DND-41 (cell line): ENCODE results near the gene BAHCC1.

Source experiments
- ATAC-seq: fragments of 200-7000 bp; cut with Tn5 transposase; 3 replicates; pipeline ENCODE4 v1.9.1; 2021; ENCODE audit warnings: low read depth; ENCODE audit not compliant: insufficient read depth
- DNase-seq: peaks from one replicate; pipeline ENCODE4 v3.0.0-alpha.2; 2020
- H2AFZ ChIP-seq: 2 replicates; pipeline ENCODE4 v1.6.0; 2012; ENCODE audit warnings: low read depth, low read length
- H3K27ac ChIP-seq: 2 replicates; pipeline ENCODE4 v1.5.1; 2012; ENCODE audit warnings: low read length, inconsistent platforms
- H3K27me3 ChIP-seq: fragments of 200-600 bp; sonication (generic); 2 replicates; pipeline ENCODE4 v1.6.0; 2012; ENCODE audit warnings: low read length, mild to moderate bottlenecking, inconsistent platforms; ENCODE audit not compliant: insufficient read depth, poor library complexity
- H3K36me3 ChIP-seq: 2 replicates; pipeline ENCODE4 v1.5.1; 2012; ENCODE audit warnings: low read length, inconsistent platforms; ENCODE audit not compliant: insufficient read depth
- H3K4me1 ChIP-seq: 2 replicates; pipeline ENCODE4 v1.5.1; 2012; ENCODE audit warnings: mild to moderate bottlenecking, low read length; ENCODE audit not compliant: insufficient read depth
- H3K4me2 ChIP-seq: 2 replicates; pipeline ENCODE4 v1.6.0; 2012; ENCODE audit warnings: mild to moderate bottlenecking, moderate library complexity, low read length, inconsistent platforms; ENCODE audit not compliant: insufficient read depth
- H3K4me3 ChIP-seq, 2 experiments: fragments of 200-600 bp in 1 of 2; shearing (Covaris generic) in 1 of 2; 2 replicates each; pipeline ENCODE4 v1.5.1; 2012 to 2016; ENCODE audit warnings: inconsistent platforms in 2 of 2, low read length in 2 of 2, mild to moderate bottlenecking in 2 of 2, low read depth in 1 of 2, moderate library complexity in 1 of 2
- H3K79me2 ChIP-seq: 2 replicates; pipeline ENCODE4 v1.6.0; 2012; ENCODE audit warnings: low read length, inconsistent platforms; ENCODE audit not compliant: insufficient read depth
- H3K9ac ChIP-seq: 2 replicates; pipeline ENCODE4 v1.6.0; 2012; ENCODE audit warnings: low read depth, mild to moderate bottlenecking, inconsistent platforms, low read length, moderate library complexity
- H3K9me3 ChIP-seq: 2 replicates; pipeline ENCODE4 v1.5.1; 2012; ENCODE audit warnings: low read length, moderate library complexity, mild to moderate bottlenecking, inconsistent platforms; ENCODE audit not compliant: insufficient read depth, severe bottlenecking
- H4K20me1 ChIP-seq: 2 replicates; pipeline ENCODE4 v1.6.0; 2012; ENCODE audit warnings: low read length; ENCODE audit not compliant: insufficient read depth
- CTCF ChIP-seq: IDR thresholded peaks from 2 replicates; pipeline ENCODE4 v1.5.1; 2012; ENCODE audit warnings: borderline replicate concordance, low read length, moderate library complexity, mild to moderate bottlenecking; ENCODE audit not compliant: poor library complexity, severe bottlenecking; ENCODE audit errors: extremely low read depth
- EZH2 ChIP-seq: IDR thresholded peaks from 3 replicates; pipeline ENCODE4 v1.6.1; 2012; ENCODE audit warnings: borderline replicate concordance, low read depth, mild to moderate bottlenecking, moderate library complexity, low read length, inconsistent platforms; ENCODE audit not compliant: severe bottlenecking

BAHCC1 gene

DNA sequence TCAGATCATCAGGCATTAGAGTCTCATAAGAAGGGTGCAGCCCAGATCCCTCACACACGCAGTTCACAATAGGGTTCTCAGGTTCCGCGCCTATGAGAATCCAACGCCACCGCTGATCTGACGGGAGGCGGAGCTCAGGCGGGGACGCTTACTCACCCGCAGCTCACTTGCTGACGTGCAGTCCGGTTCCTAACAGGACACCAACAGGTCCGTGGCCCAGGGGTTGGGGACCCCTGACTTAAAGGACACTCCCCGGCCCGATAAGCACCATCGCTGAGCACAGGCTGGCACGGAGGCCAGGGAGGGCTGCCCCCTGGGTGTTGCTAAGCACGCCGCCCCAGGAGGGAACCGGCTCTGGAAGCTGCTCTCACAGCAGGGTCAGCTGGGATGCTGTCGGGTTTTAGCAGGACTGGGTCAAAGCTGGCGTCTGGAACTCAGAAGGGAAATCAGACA, 30.1 kb upstream of the BAHCC1 start:
- H4K20me1 ChIP-seq: peaks cover 8% of the 10 kb centered on the region; the same call in 1 of the 2 replicates
- H3K79me2 ChIP-seq: no peaks in the 10 kb centered on the region
- H3K36me3 ChIP-seq: no peaks in the 10 kb centered on the region
- H3K9me3 ChIP-seq: no peaks in the 10 kb centered on the region
- TF ChIP-seq EZH2 (no peak), CTCF (no peak)
- no peak overlapping the region for H3K4me3 ChIP-seq
- peaks cover 9% of the 10 kb centered on the region for H3K4me1 ChIP-seq
- H3K4me2 ChIP-seq: no peak overlapping the region
- ATAC-seq: no peak
- H3K27ac ChIP-seq: no peak overlapping the region
- H3K9ac ChIP-seq: no peak overlapping the region
- H2AFZ ChIP-seq: no peak overlapping the region
- DNase-seq: no peak
- H3K27me3 ChIP-seq: peaks cover 18% of the 10 kb centered on the region

GRCh38 chr17:81365601-81366585, 29.4 kb upstream of the BAHCC1 start:
- DNase-seq: peak; percentile 32

DNA sequence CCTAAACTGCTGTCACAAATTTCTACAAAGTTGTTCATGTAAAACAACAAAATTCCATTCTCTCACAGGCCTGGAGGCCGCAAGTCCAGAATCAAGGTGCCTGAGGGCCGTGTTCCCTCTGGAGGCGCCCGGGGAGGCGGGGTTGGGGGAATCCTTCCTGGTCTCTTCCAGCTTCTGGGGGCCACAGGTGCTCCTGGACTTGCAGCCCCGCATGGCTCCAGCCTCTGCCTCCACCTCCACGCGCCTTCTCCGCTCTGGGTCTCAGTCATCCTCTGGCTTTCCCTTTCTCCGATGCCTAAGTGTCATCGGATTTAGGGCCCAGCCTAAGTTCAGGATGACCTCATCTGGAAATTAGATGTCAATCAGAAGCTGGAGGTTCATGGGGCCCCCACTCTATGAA, 28.6 kb upstream of the BAHCC1 start:
- H3K9ac ChIP-seq: no peak overlapping the region
- H2AFZ ChIP-seq: no peak overlapping the region
- no peaks in the 10 kb centered on the region for H3K36me3 ChIP-seq
- H3K4me1 ChIP-seq: peaks cover 9% of the 10 kb centered on the region
- no peak overlapping the region for H3K4me3 ChIP-seq
- no peak for DNase-seq
- no peak for TF ChIP-seq CTCF
- TF ChIP-seq EZH2: no peak
- ATAC-seq: no peak
- H3K4me2 ChIP-seq: no peak overlapping the region
- H3K27ac ChIP-seq: no peak overlapping the region
- peaks cover 18% of the 10 kb centered on the region for H3K27me3 ChIP-seq
- H3K9me3 ChIP-seq: no peaks in the 10 kb centered on the region
- no peaks in the 10 kb centered on the region for H3K79me2 ChIP-seq
- peaks cover 8% of the 10 kb centered on the region; the same call in 1 of the 2 replicates for H4K20me1 ChIP-seq

More at GRCh38 chr17:81365601-81366585, 29.4 kb upstream of the BAHCC1 start:
- Histone ChIP-seq H3K36me3 (no peaks in the 10 kb centered on the region), H3K4me1 (peaks cover 9% of the 10 kb centered on the region), H4K20me1 (peaks cover 8% of the 10 kb centered on the region; the same call in 1 of the 2 replicates), H3K27me3 (peaks cover 18% of the 10 kb centered on the region), H3K9me3 (no peaks in the 10 kb centered on the region), H3K79me2 (no peaks in the 10 kb centered on the region), H3K4me2 (no peak overlapping the region), H3K27ac (no peak overlapping the region), H3K9ac (no peak overlapping the region), H2AFZ (no peak overlapping the region), H3K4me3 (no peak overlapping the region)
- TF ChIP-seq EZH2 (no peak), CTCF (no peak)
- ATAC-seq: peak; percentile 67
